SU-DHL-6 (cell line): Measurements from ENCODE around the gene OR7G3.

Experiments
- H2AFZ ChIP-seq: fragments of 200-600 bp; sonication (generic); 2 replicates; pipeline ENCODE4 v1.6.1; 2014; ENCODE audit warnings: low read depth, mild to moderate bottlenecking, moderate library complexity, mixed read lengths, antibody characterized with exemption, low read length; ENCODE audit not compliant: severe bottlenecking
- H3F3A ChIP-seq: fragments of 200-600 bp; shearing (Covaris generic); 2 replicates; pipeline ENCODE4 v1.6.0; 2016; ENCODE audit warnings: antibody characterized with exemption, mild to moderate bottlenecking; ENCODE audit not compliant: insufficient read depth
- H3K27ac ChIP-seq: fragments of 200-600 bp; sonication (generic); 2 replicates; pipeline ENCODE4 v1.5.1; 2016; ENCODE audit warnings: low read depth, mild to moderate bottlenecking, low read length, moderate library complexity, mixed read lengths
- H3K27me3 ChIP-seq: fragments of 200-600 bp; sonication (generic), shearing (Covaris generic); 2 replicates; pipeline ENCODE4 v1.6.0; 2014; ENCODE audit warnings: mild to moderate bottlenecking, low read length
- H3K36me3 ChIP-seq: fragments of 200-600 bp; sonication (generic); 2 replicates; pipeline ENCODE4 v1.6.1; 2014; ENCODE audit warnings: mild to moderate bottlenecking, low read length, mixed read lengths
- H3K4me2 ChIP-seq: fragments of 300-600, 200-600 bp; shearing (Covaris generic), sonication (generic); 2 replicates; pipeline ENCODE4 v1.6.0; 2014; ENCODE audit warnings: low read length, low read depth, mild to moderate bottlenecking; ENCODE audit not compliant: poor library complexity, severe bottlenecking
- H3K4me3 ChIP-seq: fragments of 200-600 bp; sonication (generic); 2 replicates; pipeline ENCODE4 v1.5.1; 2014; ENCODE audit warnings: antibody characterized with exemption, low read length, mild to moderate bottlenecking, mixed read lengths; ENCODE audit not compliant: insufficient read depth, poor library complexity, severe bottlenecking
- H3K79me2 ChIP-seq: fragments of 200-600 bp; sonication (generic); 2 replicates; pipeline ENCODE4 v1.6.1; 2014; ENCODE audit warnings: mild to moderate bottlenecking, low read length, moderate library complexity; ENCODE audit not compliant: insufficient read depth
- H3K9ac ChIP-seq: fragments of 200-600 bp; sonication (generic); 2 replicates; pipeline ENCODE4 v1.7.0; 2014; ENCODE audit warnings: mild to moderate bottlenecking, low read length
- H3K9me2 ChIP-seq: fragments of 200-600 bp; sonication (generic); replicated peaks from 2 replicates; pipeline ENCODE4 v1.6.1; 2014; ENCODE audit warnings: low read length; ENCODE audit not compliant: insufficient read depth
- H3K9me3 ChIP-seq: fragments of 200-600 bp; sonication (generic); 2 replicates; pipeline ENCODE4 v1.6.1; 2014; ENCODE audit warnings: low read length, mixed read lengths; ENCODE audit not compliant: insufficient read depth
- H4K20me1 ChIP-seq: fragments of 200-600 bp; sonication (generic); 2 replicates; pipeline ENCODE4 v1.6.1; 2014; ENCODE audit warnings: low read depth, mild to moderate bottlenecking, antibody characterized with exemption, low read length, moderate library complexity, mixed read lengths
- EZH2phosphoT487 ChIP-seq: fragments of 200-600 bp; sonication (generic), shearing (Covaris generic); conservative IDR thresholded peaks from 2 replicates; pipeline ENCODE4 v1.6.1; 2018; ENCODE audit warnings: mild to moderate bottlenecking, antibody characterized with exemption, low read length, moderate library complexity, mixed read lengths
- TF ChIP-seq, protein P1 (sequence below): fragments of 200-600 bp; sonication (generic); IDR thresholded peaks from one replicate; pipeline ENCODE4 v1.5.1; 2017; ENCODE audit warnings: antibody characterized with exemption, mild to moderate bottlenecking, low read length, moderate library complexity; ENCODE audit not compliant: insufficient read depth, poor library complexity, severe bottlenecking

The OR7G3 gene

DNA sequence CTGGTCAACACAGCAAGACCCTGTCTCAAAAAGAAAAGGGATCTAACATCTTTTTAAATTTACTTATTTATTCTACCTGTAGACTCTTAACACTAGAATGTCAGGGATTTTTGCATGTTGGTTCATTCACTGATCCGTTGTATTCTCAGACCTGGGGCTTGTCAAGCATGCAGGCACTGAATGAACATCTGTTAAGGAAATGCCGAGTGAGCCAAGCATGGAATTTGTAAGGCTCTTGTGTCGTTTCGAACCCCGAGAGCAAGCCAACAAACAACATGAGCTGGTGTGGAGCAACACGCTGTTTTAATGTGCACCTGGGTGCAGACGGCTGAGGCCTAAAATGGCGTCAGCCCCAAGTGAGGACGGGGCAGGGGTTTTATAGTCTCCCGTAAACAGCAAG is 49.8 kb downstream of the OR7G3 start:
- H3K27ac ChIP-seq = no peak overlapping the region
- no peaks in the 10 kb centered on the region for H3K9me2 ChIP-seq
- H3K9me3 ChIP-seq = no peaks in the 10 kb centered on the region
- no peaks in the 10 kb centered on the region for H3K79me2 ChIP-seq
- H3F3A ChIP-seq = no peaks in the 10 kb centered on the region
- no peaks in the 10 kb centered on the region for H4K20me1 ChIP-seq
- H3K4me3 ChIP-seq = no peak overlapping the region
- H3K4me2 ChIP-seq = no peak overlapping the region
- TF ChIP-seq EZH2phosphoT487 = no peak
- TF ChIP-seq, protein P1, sequence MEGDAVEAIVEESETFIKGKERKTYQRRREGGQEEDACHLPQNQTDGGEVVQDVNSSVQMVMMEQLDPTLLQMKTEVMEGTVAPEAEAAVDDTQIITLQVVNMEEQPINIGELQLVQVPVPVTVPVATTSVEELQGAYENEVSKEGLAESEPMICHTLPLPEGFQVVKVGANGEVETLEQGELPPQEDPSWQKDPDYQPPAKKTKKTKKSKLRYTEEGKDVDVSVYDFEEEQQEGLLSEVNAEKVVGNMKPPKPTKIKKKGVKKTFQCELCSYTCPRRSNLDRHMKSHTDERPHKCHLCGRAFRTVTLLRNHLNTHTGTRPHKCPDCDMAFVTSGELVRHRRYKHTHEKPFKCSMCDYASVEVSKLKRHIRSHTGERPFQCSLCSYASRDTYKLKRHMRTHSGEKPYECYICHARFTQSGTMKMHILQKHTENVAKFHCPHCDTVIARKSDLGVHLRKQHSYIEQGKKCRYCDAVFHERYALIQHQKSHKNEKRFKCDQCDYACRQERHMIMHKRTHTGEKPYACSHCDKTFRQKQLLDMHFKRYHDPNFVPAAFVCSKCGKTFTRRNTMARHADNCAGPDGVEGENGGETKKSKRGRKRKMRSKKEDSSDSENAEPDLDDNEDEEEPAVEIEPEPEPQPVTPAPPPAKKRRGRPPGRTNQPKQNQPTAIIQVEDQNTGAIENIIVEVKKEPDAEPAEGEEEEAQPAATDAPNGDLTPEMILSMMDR = no peak
- H3K9ac ChIP-seq = no peak overlapping the region
- H3K36me3 ChIP-seq = no peaks in the 10 kb centered on the region
- no peaks in the 10 kb centered on the region for H3K27me3 ChIP-seq
- H2AFZ ChIP-seq = no peak overlapping the region
